Activated T-helper 17 cell treated with anti-CD3 and anti-CD28 coated beads, Interleukin-2, amount 50 U/mL, for 72 hours (primary cell): ENCODE measurements around the gene TINAGL1. TPM values are rescaled to one million over a fixed set of nuclear protein-coding genes. Genes with fewer than 3 reads are reported as not detected.

Source experiments
- ATAC-seq: fragments of 150-1000 bp; cut with Tn5 transposase; replicated peaks from 2 replicates; pipeline ENCODE4 v1.10.0; 2021; ENCODE audit warnings: mild to moderate bottlenecking, moderate library complexity
- H3K27ac Mint-ChIP-seq: one replicate; pipeline ENCODE4 v1.8.0; 2022; ENCODE audit warnings: mixed read lengths
- H3K27me3 Mint-ChIP-seq: one replicate; pipeline ENCODE4 v1.8.0; 2022; ENCODE audit warnings: mixed read lengths
- H3K36me3 Mint-ChIP-seq: one replicate; pipeline ENCODE4 v1.8.0; 2022; ENCODE audit warnings: low read depth, mild to moderate bottlenecking, mixed read lengths
- H3K4me1 Mint-ChIP-seq: one replicate; pipeline ENCODE4 v1.8.0; 2022; ENCODE audit warnings: mixed read lengths
- H3K4me3 Mint-ChIP-seq: one replicate; pipeline ENCODE4 v1.8.0; 2022; ENCODE audit warnings: mild to moderate bottlenecking, mixed read lengths
- H3K9me3 Mint-ChIP-seq: one replicate; pipeline ENCODE4 v1.8.0; 2022; ENCODE audit warnings: mixed read lengths
- total RNA-seq, 2 donors: library from RNA; stranded (reverse); gene quantifications; one replicate each; pipeline ENCODE4 v1.2.3, GENCODE V29; 2022

Gene TINAGL1
- total RNA-seq, 2 donors from 2014 or later, result not detected

DNA sequence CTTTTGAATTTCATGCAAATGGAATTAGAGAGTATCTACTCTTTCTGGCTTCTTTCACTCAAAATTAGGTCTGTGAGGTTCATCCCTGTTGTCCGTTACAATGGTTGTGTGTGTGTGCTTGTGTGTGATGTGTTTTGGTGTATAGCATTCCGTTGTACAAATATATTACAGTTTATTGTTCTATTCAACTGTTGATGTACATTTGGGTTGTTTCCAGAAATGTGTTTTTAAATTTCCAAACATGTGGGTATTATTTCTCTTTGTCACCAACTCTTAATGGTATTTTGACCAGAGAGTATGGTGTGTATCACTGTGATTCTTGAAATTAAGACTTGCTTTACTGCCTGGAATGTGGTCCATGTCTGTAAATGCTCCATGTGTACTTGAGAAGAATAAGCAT, 24.3 kb downstream of the TINAGL1 start:
- Mint-ChIP-seq H3K27ac (no peak overlapping the region), H3K27me3 (peaks cover 5% of the 10 kb centered on the region), H3K4me1 (no peaks in the 10 kb centered on the region), H3K4me3 (no peak overlapping the region), H3K36me3 (no peaks in the 10 kb centered on the region), H3K9me3 (no peaks in the 10 kb centered on the region)
- ATAC-seq, result no peak

DNA sequence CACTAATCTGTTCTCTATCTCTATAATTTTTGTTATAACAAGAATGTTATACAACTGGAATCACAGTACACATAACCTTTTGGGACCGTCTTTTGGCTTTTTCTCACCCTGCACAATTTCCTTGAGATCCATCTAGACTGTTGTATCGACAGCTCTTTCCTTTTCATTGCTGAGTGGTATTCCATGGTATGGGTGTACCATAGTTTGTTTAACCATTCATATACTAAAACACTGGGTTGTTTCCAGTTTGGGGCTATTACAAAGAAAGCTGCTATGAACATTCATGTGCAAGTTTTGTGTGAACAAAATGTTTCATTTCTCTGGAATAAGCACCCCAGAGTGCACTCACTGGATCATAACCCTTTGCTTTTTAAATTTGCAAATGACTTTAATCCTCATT, 25.8 kb downstream of the TINAGL1 start:
- no peak for ATAC-seq
- no peaks in the 10 kb centered on the region for H3K36me3 Mint-ChIP-seq
- no peak overlapping the region for H3K4me3 Mint-ChIP-seq
- peaks cover 5% of the 10 kb centered on the region for H3K4me1 Mint-ChIP-seq
- H3K27ac Mint-ChIP-seq, result no peak overlapping the region
- no peaks in the 10 kb centered on the region for H3K9me3 Mint-ChIP-seq
- peaks cover 5% of the 10 kb centered on the region for H3K27me3 Mint-ChIP-seq

DNA sequence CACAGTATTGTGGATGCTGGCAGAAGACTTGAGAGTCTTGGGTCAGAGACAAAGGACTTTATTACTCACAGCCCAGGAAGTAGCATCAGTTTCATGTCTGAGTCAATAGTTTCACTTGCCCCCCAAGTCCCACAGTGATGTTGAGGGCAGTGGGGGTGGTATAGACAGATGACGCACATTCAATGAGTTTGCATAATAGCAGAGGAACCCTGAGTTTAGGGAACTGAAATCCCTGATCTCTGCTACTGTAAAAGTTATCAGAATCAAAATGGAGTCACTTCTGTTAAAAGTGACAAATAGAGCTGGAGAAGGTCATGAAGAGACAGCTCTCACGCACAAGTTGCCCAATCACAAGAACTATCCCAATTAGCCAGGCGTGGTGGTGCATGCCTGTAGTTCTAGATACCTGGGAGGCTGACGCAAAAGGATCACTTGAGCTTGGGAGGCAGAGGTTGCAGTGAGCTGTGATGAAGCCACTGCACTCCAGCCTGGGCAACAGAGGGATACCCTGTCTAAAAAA, 29.7 kb downstream of the TINAGL1 start:
- Mint-ChIP-seq H3K9me3 (no peaks in the 10 kb centered on the region), H3K4me1 (peaks cover 5% of the 10 kb centered on the region), H3K27ac (peak overlapping the region; percentile 80), H3K27me3 (peaks cover 7% of the 10 kb centered on the region), H3K4me3 (peak overlapping the region; percentile 31), H3K36me3 (no peaks in the 10 kb centered on the region)
- ATAC-seq, result peak; percentile 99

- Mint-ChIP-seq H3K27ac (no peak overlapping the region), H3K36me3 (no peaks in the 10 kb centered on the region), H3K4me3 (no peak overlapping the region), H3K9me3 (no peaks in the 10 kb centered on the region), H3K4me1 (peaks cover 5% of the 10 kb centered on the region), H3K27me3 (peaks cover 7% of the 10 kb centered on the region)
- ATAC-seq, result no peak
Observed at GRCh38 chr1:31607360-31607759, 31.0 kb downstream of the TINAGL1 start.

GRCh38 chr1:31609514-31610118, 33.3 kb downstream of the TINAGL1 start:
- Mint-ChIP-seq H3K27me3 (peaks cover 7% of the 10 kb centered on the region), H3K36me3 (no peaks in the 10 kb centered on the region), H3K27ac (no peak overlapping the region), H3K4me1 (peaks cover 5% of the 10 kb centered on the region), H3K9me3 (no peaks in the 10 kb centered on the region), H3K4me3 (no peak overlapping the region)
- ATAC-seq, result no peak

GRCh38 chr1:31614414-31615005, 38.2 kb downstream of the TINAGL1 start:
- no peak for ATAC-seq
- no peak overlapping the region for H3K4me3 Mint-ChIP-seq
- H3K27ac Mint-ChIP-seq, result no peak overlapping the region
- no peaks in the 10 kb centered on the region for H3K36me3 Mint-ChIP-seq
- H3K9me3 Mint-ChIP-seq, result no peaks in the 10 kb centered on the region
- H3K27me3 Mint-ChIP-seq, result peaks cover 24% of the 10 kb centered on the region
- peaks cover 5% of the 10 kb centered on the region for H3K4me1 Mint-ChIP-seq

DNA sequence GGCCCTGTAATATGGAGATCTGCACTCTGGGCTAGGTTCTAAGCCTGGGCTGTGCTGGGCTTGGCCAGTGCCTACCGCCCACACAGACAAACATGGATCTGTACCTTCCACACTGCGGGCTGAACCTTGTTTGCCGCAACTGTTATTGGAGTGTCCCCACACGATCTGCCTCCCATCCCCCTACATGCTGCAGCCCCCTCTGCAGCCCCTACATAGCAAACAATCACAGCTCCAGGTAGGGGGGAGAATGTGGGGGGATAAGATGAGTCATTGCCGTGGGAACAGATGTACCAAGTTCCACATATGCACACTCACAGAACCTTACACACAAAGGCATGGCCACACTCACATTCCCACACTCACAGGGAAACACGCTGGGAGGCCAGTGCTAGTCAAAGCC, 39.1 kb downstream of the TINAGL1 start:
- no peak overlapping the region for H3K27ac Mint-ChIP-seq
- peaks cover 28% of the 10 kb centered on the region for H3K27me3 Mint-ChIP-seq
- peaks cover 5% of the 10 kb centered on the region for H3K4me1 Mint-ChIP-seq
- no peaks in the 10 kb centered on the region for H3K36me3 Mint-ChIP-seq
- H3K9me3 Mint-ChIP-seq, result no peaks in the 10 kb centered on the region
- ATAC-seq, result no peak
- H3K4me3 Mint-ChIP-seq, result no peak overlapping the region

- Mint-ChIP-seq H3K27ac (no peak overlapping the region), H3K27me3 (peaks cover 28% of the 10 kb centered on the region), H3K4me3 (no peak overlapping the region), H3K36me3 (no peaks in the 10 kb centered on the region), H3K4me1 (peaks cover 5% of the 10 kb centered on the region), H3K9me3 (no peaks in the 10 kb centered on the region)
- no peak for ATAC-seq
Observed at GRCh38 chr1:31615939-31616338, 39.6 kb downstream of the TINAGL1 start.

GRCh38 chr1:31617218-31617915, 41.1 kb downstream of the TINAGL1 start, which contains the start of gene HCRTR1:
HCRTR1 (plus strand) TSS chr1:31617689; CDS start chr1:31619193, 1,504 bp downstream.
- Mint-ChIP-seq H3K4me1 (peaks cover 5% of the 10 kb centered on the region), H3K36me3 (no peaks in the 10 kb centered on the region), H3K4me3 (peak within 1 kb of the TSS; percentile 57), H3K27me3 (peaks cover 28% of the 10 kb centered on the region), H3K27ac (no peak within 1 kb of the TSS), H3K9me3 (no peaks in the 10 kb centered on the region)
- no peak for ATAC-seq

- Mint-ChIP-seq H3K4me1 (peaks cover 5% of the 10 kb centered on the region), H3K9me3 (no peaks in the 10 kb centered on the region), H3K27ac (no peak overlapping the region), H3K27me3 (peaks cover 28% of the 10 kb centered on the region), H3K4me3 (no peak overlapping the region), H3K36me3 (no peaks in the 10 kb centered on the region)
- ATAC-seq, result peak; percentile 66
Observed at GRCh38 chr1:31617916-31618746, 41.8 kb downstream of the TINAGL1 start.

GRCh38 chr1:31618916-31619846, 42.9 kb downstream of the TINAGL1 start:
- Mint-ChIP-seq H3K36me3 (peaks cover 5% of the 10 kb centered on the region), H3K27ac (no peak overlapping the region), H3K27me3 (peaks cover 28% of the 10 kb centered on the region), H3K4me1 (peaks cover 12% of the 10 kb centered on the region), H3K4me3 (no peak overlapping the region), H3K9me3 (no peaks in the 10 kb centered on the region)
- ATAC-seq, result no peak

- Mint-ChIP-seq H3K4me3 (no peak overlapping the region), H3K27ac (no peak overlapping the region), H3K9me3 (no peaks in the 10 kb centered on the region), H3K4me1 (peaks cover 16% of the 10 kb centered on the region), H3K27me3 (peaks cover 24% of the 10 kb centered on the region), H3K36me3 (peaks cover 5% of the 10 kb centered on the region)
- ATAC-seq, result no peak
Observed at GRCh38 chr1:31620631-31621497, 44.5 kb downstream of the TINAGL1 start.

DNA sequence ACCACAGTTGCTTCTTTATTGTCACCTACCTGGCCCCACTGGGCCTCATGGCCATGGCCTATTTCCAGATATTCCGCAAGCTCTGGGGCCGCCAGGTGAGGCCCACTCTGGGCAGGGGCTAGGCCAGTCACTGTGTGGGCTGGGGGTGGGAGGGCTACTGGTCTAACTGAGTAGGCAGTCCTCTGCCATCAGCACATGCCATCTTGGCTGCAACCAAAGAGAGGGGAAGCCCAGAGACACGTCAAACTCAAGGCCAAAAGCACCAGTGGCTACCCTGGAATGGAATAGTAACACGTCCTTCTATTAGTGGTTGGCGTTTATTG, 45.1 kb downstream of the TINAGL1 start:
- Mint-ChIP-seq H3K4me3 (no peak overlapping the region), H3K27ac (no peak overlapping the region), H3K36me3 (peaks cover 5% of the 10 kb centered on the region), H3K9me3 (no peaks in the 10 kb centered on the region), H3K27me3 (peaks cover 20% of the 10 kb centered on the region), H3K4me1 (peaks cover 16% of the 10 kb centered on the region)
- no peak for ATAC-seq
